GM19239 (cell line): Measurements from ENCODE around the gene ACTA2.

Experiments
- DNase-seq: peaks from one replicate; pipeline ENCODE4 v3.0.0; 2011; ENCODE audit warnings: low spot score; ENCODE audit not compliant: insufficient read length
- FAIRE-seq: peaks from 2 replicates; lab custom pipeline; 2011; peaks lifted over from hg19 to GRCh38; lab: Jason Lieb, UNC

ACTA2 gene

DNA sequence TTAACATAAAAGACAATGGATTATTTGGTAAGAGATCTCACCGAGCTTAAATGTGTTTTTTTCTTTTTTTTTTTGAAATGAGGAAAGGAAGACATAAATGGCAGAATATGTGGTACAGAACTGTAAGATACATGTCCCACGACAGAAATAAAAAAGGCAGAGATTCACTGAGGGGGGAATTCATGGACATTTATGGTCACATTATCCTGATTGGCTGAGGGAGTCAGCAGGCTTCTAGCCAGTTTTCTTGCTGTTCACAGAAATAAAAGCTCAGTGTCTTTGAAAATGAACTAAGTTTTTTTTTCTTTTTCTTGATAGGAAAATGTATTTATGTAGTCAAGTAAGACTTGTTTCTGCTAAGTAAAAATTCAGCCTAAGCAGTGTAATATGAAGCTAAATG lies 29.8 kb upstream of the ACTA2 start:
- DNase-seq (no peak), FAIRE-seq (no peak)

DNA sequence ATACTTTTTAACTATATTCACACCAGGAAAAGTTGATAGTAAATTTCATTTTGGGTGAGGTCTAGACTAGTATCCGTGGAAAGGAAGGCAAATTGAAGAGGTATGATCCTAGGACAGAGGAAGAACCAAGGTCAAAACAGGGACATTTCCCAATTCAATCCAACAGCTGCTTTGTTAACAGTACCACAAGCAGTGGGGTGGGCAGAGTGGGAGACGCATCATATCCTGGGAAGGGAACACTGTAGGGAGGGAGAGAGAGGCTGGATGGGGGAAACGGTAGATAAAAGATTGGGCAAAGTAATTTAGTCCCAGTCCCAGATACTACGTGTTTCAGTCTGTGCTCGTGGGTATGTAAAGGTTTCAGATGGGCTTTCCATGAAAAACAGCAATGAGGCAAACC lies 28.9 kb upstream of the ACTA2 start:
- DNase-seq (no peak), FAIRE-seq (no peak)

DNA sequence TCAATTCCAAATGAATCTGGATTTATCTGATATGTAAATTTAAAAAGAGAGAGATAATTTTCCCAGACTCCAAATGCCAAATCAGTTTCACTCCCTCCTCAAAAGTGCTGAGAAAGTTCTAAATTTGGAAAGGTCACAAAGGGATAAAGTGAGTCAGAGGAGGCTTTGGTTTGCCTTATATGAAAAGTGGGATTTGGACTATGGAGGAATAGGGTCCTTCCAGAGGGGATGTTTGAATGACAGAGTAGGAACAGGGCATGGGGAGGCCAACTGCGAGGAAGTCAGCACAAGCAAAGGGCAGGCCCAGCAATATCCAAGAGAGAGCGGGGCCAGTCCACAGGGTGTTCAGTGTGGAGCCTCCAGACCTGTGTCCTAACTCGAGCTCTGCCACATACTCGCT lies 28.2 kb upstream of the ACTA2 start:
- DNase-seq, result no peak
- FAIRE-seq, result peak; percentile 58

DNA sequence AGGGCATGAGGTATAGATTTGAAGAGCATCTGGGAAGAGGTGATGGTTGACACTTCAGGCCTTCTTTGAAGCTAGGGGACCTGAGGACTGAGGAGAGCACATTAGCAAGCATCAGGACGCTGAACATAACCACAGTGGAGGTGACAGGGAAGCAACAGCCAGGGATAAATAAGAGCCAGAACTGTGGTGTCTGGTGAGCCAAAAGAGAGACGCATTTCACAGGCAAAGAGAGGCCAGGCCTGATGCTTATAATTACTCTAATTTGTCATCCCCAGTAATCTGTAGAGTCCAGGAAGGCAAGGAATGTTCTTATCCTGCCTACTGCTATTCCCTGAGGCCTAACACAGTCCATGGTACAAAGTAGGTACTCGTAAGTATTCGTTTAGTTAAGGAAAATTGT lies 27.7 kb upstream of the ACTA2 start:
- FAIRE-seq (no peak), DNase-seq (no peak)

DNA sequence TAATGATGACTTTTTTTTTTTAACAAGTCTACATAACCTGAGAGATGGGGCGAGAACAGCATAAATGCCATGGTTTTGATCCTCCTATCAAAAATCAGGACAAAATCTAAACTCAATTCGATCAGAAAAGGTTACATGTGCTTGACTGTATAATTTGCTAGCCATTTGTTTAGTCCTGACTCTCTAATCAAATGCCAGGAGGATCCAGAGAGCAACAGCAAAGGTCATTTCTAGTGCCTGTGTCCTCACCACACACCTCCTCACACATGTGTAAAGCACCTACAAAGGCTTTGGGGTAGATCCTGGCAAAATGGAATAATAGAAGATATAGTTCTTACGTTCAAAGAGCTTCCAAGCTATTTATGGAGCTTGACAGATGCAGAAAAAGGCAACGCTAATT lies 27.0 kb upstream of the ACTA2 start:
- FAIRE-seq, result peak; percentile 11
- DNase-seq, result no peak

DNA sequence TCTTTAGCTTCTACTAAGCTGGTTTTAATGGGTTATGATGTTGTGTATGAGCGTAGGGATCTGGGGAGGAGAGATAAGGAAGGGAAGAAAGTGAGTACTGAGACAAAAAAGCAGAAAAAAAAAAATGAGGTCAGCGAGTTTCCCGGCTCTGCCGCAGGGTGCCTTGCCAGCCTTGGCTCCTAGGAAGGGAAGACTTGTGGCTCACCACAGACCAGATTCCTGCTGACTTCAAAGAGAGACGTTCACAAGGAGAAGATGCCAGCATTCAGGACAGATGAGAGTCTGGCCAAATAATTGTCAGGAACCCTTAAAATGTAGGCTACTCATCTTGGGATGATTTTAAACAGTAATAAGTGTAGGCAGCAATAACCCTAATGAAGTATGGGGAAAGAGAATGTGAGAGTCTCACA lies 26.6 kb upstream of the ACTA2 start:
- FAIRE-seq (no peak), DNase-seq (no peak)

DNA sequence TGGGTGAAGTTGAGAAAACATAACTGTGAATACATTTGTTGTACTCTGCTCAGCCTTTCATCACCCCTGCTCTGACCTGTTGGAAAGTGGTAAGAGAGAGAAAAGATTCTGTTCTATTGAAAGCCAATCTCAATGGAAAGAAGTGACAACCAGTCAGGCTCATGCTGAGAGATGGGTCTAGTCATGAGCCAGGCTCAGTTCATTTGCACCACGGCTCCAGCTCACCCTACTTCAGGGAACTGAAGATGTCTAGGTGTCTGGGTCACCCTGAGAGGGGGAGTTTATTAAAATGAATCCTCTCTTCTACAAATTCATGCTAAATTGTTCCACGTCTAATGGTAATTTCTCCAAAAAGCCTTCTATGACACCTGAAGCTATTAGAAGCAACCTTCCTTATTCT lies 25.9 kb upstream of the ACTA2 start:
- no peak for FAIRE-seq
- no peak for DNase-seq

DNA sequence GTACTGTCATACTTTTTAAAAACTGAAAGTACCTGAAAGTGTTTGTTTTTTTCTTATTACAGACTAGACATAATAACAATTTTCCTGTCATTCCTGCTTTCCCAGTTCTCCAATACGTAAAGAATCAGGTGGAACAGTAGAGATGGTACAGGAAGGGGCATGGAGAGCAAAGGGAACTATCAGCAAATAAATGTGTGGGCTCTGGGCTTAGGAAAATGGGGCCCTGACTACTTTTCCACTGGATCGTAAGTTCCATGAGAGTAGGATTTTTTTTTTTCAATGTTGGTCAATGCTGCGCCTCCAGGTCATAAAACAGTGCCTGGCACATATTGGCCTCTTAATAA lies 22.8 kb upstream of the ACTA2 start:
- FAIRE-seq (no peak), DNase-seq (no peak)

DNA sequence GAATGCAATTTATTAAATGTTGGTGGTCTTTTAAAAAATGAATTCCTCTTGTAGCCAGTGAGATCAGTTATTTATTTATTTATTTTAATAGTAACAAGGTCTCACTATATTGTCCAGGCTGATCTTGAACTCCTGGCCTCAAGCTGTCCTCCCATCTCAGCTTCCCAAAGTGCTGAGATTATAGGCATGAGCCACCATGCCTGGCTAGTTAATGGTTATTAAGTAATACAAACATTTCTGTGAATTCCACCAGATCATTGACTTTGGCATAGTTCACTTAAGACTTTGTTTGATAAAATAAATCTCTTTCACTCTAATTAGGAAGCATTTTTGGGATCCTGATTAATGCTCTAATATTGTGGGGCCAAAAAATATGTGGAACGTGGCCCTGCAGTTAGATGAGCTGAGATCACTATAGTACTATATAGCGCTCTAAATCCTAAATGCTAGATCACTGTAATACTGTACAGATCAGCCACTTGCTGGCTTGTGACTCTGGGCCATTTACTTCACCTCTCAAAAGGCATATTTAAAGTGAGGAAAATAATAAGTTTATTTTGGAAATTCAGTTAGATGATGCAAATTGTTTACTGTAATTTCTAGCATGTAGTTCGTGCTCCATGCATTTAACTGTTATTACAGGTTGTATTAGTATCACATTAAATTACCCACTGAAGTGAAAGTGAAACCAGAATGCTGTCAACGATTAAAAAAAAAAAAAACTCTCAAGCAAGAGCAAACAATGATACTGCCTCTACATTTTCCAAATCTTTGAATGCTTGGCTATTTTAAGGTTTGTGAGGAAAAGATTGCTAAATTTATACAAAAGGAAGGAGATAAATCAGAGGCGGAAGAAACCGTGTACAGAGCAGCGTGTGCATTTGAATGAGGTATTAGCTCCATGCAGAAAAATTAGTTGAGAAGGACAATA lies 22.1 kb upstream of the ACTA2 start:
- DNase-seq, result no peak

DNA sequence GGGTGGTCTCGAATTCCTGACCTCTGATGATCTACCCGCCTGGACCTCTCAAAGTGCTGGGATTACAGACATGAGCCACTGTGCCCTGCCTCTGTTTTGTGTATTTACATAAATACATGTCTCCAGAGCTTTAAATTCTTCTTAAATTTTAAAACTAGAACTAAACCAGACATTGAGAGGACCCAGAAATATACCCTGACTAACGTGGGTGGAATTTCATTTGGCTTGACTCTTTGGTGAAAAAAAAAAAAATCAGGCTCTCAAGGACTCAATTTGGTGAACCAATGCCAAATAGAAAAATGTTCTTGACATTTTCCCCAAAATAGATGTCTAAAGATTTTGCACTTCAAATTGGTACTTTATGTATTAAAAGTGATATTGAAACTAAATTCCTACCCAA lies 21.4 kb upstream of the ACTA2 start:
- DNase-seq (no peak), FAIRE-seq (no peak)

More for the DNA sequence above, 22.1 kb upstream of the ACTA2 start:
- FAIRE-seq, result peak; percentile 91

DNA sequence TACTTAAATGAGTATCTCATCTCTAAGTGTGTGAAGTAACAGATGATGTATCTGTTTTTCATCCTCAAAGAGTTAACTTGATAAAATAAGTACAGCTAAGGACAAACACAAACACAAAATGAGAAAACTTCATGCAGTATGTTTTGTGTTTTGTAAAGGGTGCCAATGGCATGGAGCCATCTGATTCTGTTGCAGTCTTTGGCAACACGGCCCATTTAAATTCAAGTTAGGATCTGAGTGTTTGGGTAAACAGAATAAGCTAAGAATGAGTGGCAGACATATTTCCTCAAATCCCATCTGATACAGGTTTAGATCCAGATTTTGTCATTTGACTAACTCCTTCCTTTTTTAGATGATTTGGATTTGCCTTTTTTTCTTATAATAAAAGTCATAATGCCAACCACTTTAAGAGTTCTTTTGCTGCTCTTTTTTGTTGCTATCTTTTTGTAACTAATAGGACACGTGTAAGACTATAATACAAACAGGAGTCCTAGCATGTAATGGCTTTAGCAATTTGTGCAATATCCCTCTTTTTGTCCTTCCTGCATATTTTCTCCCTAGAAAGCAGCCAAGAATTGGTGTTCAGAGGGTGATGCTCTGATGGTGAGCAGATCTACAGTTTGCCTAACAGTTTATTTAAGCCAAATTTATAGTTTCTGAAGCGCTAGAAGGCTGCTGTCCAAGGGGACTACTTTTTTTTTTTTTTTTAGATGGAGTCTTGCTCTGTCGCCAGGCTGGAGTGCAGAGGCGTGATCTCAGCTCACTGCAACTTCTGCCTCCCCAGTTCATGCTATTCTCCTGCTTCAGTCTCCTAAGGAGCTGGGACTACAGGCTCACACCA lies 18.9 kb upstream of the ACTA2 start:
- FAIRE-seq (no peak), DNase-seq (no peak)

DNA sequence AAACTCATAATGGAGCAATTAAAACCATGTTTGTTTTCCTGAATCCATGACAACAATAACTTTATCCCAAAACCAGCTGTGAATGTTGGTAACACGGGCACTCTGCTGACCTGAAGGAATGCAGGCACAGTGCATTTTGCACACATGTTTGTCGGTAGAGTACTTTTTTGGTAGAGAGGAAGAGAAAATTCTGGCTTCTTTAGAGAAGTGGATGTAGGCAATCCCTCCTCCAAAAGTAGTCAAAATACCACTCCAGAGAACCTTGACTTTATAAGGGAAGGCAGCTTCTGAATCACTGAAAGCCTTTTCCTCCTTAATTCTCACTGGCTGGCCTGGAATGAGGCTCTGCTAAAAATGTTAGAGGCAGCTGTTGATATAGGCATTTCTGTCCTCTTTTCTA lies 15.8 kb upstream of the ACTA2 start:
- FAIRE-seq (no peak), DNase-seq (no peak)

DNA sequence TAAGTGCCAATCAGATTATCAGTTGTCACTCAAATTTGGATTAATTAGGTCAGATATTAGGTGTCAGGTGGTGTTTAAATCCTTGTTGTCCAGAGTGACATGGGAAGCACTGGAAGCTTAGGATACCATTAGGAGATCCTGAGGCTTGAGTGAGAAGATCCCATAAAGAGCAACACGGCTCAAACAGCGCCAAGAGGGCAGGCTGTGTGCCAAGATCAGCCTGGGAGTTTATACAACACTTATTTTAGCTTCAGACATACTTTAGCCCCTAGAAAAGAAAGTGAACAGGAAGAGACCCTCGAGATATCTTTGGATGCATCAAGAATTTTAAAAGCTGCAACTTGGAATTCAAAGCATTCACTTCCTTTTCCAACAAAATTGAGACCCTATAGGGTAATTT lies 14.2 kb upstream of the ACTA2 start:
- no peak for DNase-seq
- no peak for FAIRE-seq

DNA sequence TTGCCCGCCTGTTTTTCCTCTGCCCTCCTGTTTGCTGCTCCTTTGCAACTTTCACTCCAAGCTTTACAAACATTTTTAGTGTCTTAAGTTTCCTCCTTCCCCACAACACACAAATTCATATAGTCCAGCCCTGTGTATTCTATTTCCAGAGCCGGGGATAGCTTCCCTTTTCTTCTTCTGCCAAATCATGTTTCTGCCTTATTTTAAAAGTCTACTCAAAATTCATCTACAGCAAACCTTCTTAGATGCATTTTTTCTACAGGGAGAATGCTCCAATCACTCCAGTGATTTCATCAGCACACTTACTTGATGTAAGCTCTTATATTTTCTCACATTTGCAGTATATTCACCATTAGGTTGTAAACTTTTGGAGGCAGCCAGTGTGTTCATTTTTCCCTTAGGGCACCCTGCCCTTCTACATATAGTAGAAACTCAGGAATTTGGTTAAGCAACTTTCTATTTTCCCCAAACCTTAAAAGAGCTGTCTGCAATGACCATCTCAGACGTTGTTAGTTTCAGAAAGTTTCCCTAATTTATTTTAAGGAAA lies 12.4 kb upstream of the ACTA2 start:
- DNase-seq (no peak), FAIRE-seq (no peak)

DNA sequence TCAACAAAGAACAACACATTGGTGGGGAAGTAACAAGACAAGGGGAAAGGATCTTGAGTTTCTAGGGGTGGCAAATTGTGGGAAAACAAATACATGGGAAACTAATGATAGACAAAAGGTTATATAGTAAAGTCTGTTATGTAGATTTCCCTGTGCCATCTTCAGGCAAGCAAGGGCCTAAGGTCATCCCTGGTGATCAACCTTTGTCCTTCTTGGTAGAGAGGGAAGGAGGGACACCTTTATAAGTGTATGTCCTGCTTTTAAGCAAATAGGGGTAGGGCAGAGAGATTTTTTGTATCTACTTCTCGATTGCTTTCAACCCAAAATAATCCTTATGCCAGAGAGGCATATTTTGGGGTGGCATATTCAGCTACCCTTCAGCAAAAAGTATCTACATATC lies 11.8 kb upstream of the ACTA2 start:
- DNase-seq, result no peak
- no peak for FAIRE-seq

DNA sequence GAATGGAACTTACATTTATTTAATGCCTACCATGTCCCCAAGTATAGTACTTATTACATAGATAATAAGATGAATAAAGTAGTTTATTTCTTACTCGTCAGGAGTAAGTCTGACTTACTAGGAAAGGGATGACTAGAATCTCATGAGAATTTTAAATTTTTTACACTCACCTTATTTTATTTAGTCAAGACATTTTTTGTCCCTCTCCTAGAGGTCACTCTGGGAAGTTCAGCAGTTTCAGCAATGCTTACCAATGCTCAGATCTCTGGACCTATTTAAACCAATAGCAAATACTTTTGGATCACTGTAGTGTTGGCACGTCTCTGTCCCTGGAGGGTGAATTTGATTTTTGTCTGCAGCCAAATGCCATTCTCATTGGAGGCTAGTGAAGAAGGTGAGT lies 10.7 kb upstream of the ACTA2 start:
- DNase-seq (no peak), FAIRE-seq (no peak)

DNA sequence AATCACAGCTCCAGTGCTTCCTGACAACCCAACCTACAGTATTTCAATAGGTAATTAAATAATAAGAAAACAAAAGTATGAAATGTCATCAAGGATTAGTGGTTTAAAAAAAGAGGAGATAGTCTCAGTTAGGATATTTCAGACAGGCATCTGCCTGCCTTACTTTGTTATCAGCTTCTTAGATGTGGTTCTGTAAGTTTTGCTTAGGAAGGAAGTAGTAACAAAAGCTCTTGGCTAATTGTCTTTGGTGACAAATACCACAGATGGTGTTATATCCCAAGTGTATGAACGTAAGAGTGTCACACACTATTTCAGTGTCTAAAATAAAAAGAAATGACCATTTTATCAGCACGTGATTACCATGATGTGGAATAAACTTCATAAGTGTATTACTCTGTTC lies 9.8 kb upstream of the ACTA2 start:
- DNase-seq (no peak), FAIRE-seq (no peak)

DNA sequence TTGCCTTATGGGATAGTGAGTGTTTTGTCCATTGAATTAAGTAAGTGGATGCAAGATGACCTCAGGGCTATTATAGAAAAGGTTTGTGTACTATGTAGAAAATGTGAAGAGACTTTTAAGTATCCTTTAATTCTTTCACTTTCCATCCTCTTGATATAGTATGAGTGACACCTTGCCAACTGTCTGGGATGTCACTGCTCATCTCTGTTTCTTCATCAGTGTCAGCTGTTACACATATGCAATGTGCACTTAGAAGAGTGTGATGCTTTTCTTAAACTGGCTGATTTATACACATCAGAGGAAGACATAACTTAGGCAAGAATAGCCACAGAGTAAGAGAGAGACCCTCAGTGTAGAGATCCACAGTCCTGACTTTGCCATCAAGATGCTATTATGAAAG lies 8.7 kb upstream of the ACTA2 start:
- DNase-seq (no peak), FAIRE-seq (no peak)

DNA sequence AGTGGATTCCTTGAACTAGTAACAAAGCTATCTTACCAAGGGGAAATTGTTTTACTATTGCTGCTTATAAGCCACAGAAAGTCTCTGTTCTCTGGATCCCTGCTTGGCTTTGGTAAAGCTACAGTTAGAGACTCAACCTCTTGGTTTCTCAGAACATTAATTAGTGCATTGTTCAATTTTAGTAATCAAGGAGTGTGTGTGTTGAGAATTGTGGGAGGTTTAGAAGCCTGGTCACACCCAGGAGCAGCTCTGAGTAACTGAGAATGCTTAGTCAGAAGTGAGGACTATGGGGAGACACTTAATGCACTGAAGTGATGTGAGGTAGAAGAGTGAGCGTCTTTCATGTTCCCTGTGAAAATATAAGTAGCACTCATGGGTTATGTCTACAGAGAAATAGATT lies 8.2 kb upstream of the ACTA2 start:
- FAIRE-seq (no peak), DNase-seq (no peak)

DNA sequence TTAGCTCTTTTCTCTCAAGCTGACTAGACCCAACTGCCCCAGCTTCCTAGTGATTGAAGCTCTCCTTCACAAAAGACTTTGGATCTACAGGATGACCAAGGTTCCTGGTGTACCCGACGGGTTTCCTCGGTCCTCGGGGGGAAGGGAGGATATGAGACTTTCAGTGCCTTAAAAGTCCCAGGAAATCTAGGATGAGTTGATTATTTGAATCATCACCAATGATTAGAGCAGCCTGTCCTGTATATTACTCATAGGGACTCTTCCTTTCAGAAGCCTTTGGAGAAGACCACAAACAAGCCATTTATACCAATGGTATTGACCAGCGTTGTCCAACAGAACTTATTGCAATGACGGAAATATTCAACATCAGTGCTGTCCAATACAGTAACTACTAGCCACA lies 6.1 kb upstream of the ACTA2 start:
- FAIRE-seq (no peak), DNase-seq (no peak)

DNA sequence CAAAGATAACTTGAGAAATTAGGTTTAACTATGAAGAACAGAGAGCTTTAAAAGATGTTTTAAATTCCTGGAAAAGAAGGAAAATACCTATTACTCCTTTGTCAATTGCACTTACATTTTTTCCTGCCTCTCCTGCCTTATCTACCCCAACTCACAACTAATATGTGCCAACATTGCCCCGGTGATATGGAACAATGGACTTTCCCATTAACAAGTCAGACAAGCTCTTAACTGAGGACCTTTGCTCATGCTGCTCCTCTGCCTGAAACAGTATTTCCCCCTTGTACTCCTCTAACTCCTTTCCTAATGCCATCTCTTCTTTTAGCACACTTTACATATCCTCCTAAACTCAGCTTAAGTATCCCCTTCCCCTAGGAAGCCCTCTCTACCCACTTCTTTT lies 4.8 kb upstream of the ACTA2 start:
- DNase-seq (no peak), FAIRE-seq (no peak)
